ENCODE results near the gene IL1A.
A peak's percentile ranks its signal among the peaks of the same experiment; 100 is the strongest.

Gene IL1A

DNA sequence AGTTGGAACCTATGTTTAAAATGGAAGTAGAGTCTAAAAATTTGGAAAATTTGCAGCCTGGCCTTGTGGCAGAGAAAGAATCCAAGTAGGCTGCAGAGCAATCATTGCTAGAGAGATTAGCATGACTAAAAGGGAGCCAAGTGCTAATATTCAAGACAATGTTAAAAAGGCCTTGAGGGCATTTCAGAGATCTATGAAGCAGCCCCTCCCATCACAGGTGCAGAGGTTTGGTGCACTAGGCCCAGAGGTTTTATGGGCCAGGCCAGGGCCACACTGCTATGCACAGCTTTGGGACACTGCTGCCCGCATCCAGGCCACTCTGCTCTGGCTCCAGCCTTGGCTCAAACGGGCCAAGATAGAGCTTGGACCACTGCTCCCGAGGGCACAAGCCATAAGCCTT is 6.7 kb upstream of the IL1A start:
- TF ChIP-seq, protein P1, sequence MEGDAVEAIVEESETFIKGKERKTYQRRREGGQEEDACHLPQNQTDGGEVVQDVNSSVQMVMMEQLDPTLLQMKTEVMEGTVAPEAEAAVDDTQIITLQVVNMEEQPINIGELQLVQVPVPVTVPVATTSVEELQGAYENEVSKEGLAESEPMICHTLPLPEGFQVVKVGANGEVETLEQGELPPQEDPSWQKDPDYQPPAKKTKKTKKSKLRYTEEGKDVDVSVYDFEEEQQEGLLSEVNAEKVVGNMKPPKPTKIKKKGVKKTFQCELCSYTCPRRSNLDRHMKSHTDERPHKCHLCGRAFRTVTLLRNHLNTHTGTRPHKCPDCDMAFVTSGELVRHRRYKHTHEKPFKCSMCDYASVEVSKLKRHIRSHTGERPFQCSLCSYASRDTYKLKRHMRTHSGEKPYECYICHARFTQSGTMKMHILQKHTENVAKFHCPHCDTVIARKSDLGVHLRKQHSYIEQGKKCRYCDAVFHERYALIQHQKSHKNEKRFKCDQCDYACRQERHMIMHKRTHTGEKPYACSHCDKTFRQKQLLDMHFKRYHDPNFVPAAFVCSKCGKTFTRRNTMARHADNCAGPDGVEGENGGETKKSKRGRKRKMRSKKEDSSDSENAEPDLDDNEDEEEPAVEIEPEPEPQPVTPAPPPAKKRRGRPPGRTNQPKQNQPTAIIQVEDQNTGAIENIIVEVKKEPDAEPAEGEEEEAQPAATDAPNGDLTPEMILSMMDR (IDR thresholded peaks at IDR 0.05; ENCODE audit: insufficient read depth, low read depth, low read length, missing control alignments) = no peak
- no peak for DNase-seq (ENCODE audit: low read depth)
- H3K4me3 ChIP-seq (ENCODE audit: low read depth, low read length) = no peak overlapping the region

DNA sequence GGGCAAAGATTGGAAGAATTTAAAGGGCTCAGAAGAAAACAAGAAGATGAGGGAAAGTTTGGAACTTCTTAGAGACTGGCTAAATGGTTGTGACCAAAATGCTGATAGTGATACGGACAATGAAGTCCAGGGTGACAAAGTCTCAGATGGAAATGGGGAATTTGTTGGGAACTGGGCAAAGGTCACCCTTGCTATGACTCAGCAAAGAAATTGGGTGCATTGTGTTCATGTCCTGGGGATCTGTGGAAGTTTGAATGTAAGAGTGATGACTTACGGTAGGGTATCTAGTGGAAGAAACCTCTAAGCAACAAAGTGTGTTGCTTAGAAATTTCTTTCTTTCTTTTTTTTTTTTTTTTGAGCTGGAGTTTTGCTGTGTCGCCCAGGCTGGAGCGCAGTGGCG is 6.0 kb upstream of the IL1A start:
- TF ChIP-seq, protein P1 (IDR thresholded peaks at IDR 0.05; ENCODE audit: insufficient read depth, low read depth, low read length, missing control alignments) = no peak
- no peak overlapping the region for H3K4me3 ChIP-seq (ENCODE audit: low read depth, low read length)
- no peak for DNase-seq (ENCODE audit: low read depth)

DNA sequence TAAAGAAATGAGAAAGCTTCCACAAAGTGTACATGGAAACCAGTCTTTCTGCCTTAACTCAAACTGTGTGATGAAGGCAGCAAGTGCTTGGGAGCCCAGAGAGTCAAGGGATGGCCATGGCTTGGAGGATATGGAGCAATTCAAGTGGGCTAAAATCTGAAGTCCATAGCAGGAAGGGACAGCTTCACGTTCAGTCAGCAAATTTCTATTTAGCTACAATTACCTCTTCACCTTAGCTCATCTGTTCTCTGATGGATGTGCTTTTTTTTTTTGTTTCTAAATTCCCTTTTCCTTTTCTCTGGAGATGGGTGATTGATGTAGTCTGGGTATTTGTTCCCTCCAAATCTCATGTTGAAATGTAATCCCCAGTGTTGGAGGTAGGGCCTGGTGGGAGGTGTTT is 4.9 kb upstream of the IL1A start:
- TF ChIP-seq, protein P1 (IDR thresholded peaks at IDR 0.05; ENCODE audit: insufficient read depth, low read depth, low read length, missing control alignments) = no peak
- DNase-seq (ENCODE audit: low read depth) = no peak

DNA sequence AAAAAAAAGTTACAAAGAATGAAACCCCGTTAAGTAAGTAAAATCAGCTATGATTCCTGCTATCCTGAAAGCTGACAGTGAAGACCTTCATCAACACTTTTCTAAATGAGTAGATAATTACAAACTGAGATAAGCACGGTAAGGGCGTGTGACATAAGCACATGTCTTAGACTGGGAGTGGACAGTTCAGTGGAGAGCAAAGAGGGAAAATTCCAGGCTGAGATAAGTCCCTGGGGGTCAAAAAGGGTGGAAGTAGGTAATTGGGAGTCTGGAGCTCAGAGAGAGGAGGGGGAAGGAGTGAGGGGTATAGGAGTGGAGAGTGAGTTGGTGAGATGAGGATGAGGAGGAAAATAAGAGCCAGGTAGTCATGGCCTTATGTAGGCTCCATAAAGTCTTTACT is 4.4 kb upstream of the IL1A start:
- no peak for DNase-seq (ENCODE audit: low read depth)
- TF ChIP-seq, protein P1 (IDR thresholded peaks at IDR 0.05; ENCODE audit: insufficient read depth, low read depth, low read length, missing control alignments) = no peak
- no peak overlapping the region for H3K4me3 ChIP-seq (ENCODE audit: low read depth, low read length)

More for the DNA sequence above, 4.9 kb upstream of the IL1A start:
- H3K4me3 ChIP-seq (ENCODE audit: low read depth, low read length) = no peak overlapping the region

DNA sequence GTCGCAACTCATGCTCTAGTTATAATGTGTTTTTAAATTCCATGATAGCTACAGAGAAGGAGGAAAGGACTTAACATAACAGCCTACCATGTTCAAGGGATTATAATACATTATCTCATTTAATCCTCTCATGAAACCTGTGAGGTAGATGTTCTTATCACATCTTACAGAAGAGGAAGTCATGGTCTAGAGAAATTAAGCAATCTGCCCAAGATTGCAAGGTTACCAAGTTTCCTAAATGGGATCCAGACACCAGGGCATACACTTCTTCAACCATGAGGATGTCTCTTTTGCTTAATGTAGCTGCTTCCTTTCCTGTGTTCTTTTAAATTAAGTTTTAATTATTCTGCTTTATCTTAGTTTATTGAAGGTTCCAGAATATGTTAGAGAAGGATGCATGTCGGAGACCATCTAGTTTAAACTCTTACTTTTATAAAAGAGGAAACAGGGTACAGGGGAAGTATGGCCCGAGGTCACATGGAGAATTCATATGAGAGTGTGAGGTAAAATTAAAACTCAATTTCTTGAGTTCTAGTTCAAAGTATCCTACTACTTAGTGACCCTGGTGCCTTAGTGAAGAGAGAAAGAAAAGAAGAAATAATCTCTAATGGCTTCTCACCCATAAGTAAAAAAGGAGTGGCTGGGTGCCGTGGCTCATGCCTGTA is 3.6 kb upstream of the IL1A start:
- TF ChIP-seq, protein P1 (IDR thresholded peaks at IDR 0.05; ENCODE audit: insufficient read depth, low read depth, low read length, missing control alignments) = no peak

DNA sequence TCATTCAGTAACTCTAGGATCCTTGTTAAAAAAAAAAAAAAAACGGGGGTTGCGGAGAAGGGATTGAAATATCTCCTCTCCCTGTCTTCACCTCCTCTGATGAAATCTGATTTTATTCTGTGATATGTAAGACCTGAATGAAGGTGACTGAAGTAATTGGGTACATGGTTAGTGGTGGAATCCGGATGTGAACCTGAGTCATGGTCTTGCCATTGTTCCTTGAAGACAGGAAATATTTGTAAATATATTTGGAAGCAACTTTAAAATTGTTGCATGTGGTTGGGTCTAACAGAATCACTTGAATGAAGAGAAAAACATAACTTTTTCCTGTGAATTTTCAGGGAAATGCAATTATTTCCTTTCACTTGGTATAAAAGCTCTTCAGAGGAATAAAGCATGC is 3.0 kb upstream of the IL1A start:
- no peak for DNase-seq (ENCODE audit: low read depth)
- no peak overlapping the region for H3K4me3 ChIP-seq (ENCODE audit: low read depth, low read length)
- TF ChIP-seq, protein P1 (IDR thresholded peaks at IDR 0.05; ENCODE audit: insufficient read depth, low read depth, low read length, missing control alignments) = no peak

More for the DNA sequence above, 3.6 kb upstream of the IL1A start:
- H3K4me3 ChIP-seq (ENCODE audit: low read depth, low read length) = no peak overlapping the region
- DNase-seq (ENCODE audit: low read depth) = no peak

DNA sequence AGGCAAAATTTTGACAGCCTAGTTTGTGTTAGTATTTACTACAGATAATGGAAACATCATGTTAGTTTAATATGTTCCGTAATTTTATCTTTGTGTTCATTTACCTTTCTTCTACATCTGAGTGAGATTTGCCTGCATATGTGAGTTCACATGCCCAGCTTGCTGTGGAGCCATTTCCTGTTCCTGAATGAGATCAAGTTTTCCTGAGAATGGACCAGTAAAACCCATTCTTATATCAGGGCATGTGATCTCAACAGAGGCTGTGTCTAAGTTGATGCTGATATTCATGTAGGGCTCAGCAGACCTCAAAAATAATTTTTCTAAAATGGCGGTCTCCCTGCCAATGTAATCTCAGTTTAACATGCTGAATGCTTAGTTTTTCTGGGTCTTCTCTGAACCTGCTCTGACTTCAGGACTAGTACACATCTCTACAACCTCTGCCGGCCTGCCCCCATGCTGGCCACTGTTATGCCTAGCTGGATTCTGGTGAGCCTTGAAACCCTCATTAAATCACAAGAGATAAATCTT is 1.0 kb downstream of the IL1A start:
- TF ChIP-seq, protein P1 (IDR thresholded peaks at IDR 0.05; ENCODE audit: insufficient read depth, low read depth, low read length, missing control alignments) = no peak
- H3K4me3 ChIP-seq (ENCODE audit: low read depth, low read length) = peak overlapping the region; percentile 41

More for the DNA sequence above, 1.0 kb downstream of the IL1A start:
- no peak for DNase-seq (ENCODE audit: low read depth)
